ENCODE measurements around the gene SLC43A3. TPM values are rescaled to one million over a fixed set of nuclear protein-coding genes. Genes with fewer than 3 reads are reported as not detected.

The SLC43A3 gene
- total RNA-seq, 1 experiment from 2014 or later, result 8.6 TPM

DNA sequence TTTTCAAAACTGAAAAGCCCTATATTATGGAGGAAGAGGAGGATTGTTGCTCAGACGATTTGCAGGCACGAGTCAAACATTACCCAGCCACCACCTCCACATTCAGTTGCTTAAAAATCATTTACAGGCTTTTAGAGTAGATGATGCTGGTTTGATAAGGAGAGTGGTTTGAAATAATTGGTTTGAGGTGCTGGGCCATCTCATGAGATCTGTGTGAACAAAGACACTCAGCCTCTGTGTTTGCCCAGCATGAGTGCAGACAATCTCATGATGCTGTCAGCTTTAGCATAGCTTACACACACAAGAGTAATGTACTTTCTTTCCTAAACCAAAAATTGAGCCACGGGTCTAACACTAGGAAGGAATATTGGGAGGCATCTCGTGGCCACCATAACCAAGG is 4.3 kb downstream of the SLC43A3 start:
- BruUV-seq (replicated peaks), result no TSS peak
- CTCF ChIA-PET, result no interaction called here
- no peak for ATAC-seq

GRCh38 chr11:57421805-57422204 is 5.1 kb downstream of the SLC43A3 start:
- TF ChIP-seq POLR2AphosphoS5 (IDR thresholded peaks at IDR 0.05; ENCODE audit: low read depth, low read length) (no peak), TCF7L2 (IDR thresholded peaks at IDR 0.05; ENCODE audit: low read depth, low read length) (no peak), SIN3A (IDR thresholded peaks at IDR 0.05; ENCODE audit: borderline replicate concordance, insufficient read depth, low read depth, low read length) (no peak)
- TF ChIP-seq, protein P1, sequence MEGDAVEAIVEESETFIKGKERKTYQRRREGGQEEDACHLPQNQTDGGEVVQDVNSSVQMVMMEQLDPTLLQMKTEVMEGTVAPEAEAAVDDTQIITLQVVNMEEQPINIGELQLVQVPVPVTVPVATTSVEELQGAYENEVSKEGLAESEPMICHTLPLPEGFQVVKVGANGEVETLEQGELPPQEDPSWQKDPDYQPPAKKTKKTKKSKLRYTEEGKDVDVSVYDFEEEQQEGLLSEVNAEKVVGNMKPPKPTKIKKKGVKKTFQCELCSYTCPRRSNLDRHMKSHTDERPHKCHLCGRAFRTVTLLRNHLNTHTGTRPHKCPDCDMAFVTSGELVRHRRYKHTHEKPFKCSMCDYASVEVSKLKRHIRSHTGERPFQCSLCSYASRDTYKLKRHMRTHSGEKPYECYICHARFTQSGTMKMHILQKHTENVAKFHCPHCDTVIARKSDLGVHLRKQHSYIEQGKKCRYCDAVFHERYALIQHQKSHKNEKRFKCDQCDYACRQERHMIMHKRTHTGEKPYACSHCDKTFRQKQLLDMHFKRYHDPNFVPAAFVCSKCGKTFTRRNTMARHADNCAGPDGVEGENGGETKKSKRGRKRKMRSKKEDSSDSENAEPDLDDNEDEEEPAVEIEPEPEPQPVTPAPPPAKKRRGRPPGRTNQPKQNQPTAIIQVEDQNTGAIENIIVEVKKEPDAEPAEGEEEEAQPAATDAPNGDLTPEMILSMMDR (IDR thresholded peaks at IDR 0.05), result no peak
- TF ChIP-seq, protein P2, sequence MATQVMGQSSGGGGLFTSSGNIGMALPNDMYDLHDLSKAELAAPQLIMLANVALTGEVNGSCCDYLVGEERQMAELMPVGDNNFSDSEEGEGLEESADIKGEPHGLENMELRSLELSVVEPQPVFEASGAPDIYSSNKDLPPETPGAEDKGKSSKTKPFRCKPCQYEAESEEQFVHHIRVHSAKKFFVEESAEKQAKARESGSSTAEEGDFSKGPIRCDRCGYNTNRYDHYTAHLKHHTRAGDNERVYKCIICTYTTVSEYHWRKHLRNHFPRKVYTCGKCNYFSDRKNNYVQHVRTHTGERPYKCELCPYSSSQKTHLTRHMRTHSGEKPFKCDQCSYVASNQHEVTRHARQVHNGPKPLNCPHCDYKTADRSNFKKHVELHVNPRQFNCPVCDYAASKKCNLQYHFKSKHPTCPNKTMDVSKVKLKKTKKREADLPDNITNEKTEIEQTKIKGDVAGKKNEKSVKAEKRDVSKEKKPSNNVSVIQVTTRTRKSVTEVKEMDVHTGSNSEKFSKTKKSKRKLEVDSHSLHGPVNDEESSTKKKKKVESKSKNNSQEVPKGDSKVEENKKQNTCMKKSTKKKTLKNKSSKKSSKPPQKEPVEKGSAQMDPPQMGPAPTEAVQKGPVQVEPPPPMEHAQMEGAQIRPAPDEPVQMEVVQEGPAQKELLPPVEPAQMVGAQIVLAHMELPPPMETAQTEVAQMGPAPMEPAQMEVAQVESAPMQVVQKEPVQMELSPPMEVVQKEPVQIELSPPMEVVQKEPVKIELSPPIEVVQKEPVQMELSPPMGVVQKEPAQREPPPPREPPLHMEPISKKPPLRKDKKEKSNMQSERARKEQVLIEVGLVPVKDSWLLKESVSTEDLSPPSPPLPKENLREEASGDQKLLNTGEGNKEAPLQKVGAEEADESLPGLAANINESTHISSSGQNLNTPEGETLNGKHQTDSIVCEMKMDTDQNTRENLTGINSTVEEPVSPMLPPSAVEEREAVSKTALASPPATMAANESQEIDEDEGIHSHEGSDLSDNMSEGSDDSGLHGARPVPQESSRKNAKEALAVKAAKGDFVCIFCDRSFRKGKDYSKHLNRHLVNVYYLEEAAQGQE (IDR thresholded peaks at IDR 0.05; ENCODE audit: insufficient read depth in 1 of 2, low read depth in 2 of 2, low read length in 1 of 2), result no peak
- Histone ChIP-seq H3K27me3 (ENCODE audit: control insufficient read depth, insufficient read depth, low read length) (no peaks in the 10 kb centered on the region), H3K9me3 (ENCODE audit: control insufficient read depth, insufficient read depth, low read depth, low read length) (no peaks in the 10 kb centered on the region), H3K27ac (ENCODE audit: low read length) (no peak overlapping the region), H3K36me3 (ENCODE audit: control insufficient read depth, insufficient read depth, low read length) (no peaks in the 10 kb centered on the region), H3K4me3 (ENCODE audit: low read depth in 2 of 2, low read length in 2 of 2) (no peak overlapping the region), H3K4me1 (ENCODE audit: control insufficient read depth, insufficient read depth, low read length) (peaks cover 5% of the 10 kb centered on the region)
- DNase-seq (ENCODE audit: low read depth, low spot score) (no peak), ATAC-seq (no peak)
- BruUV-seq (replicated peaks), result no TSS peak
- in situ Hi-C loops (cut with HindIII; ENCODE audit: low pct_unique_long_range_greater_than_20kb, low sequenced_read_pairs), result no loop called here
- intact Hi-C loops (cut with micrococcal nuclease; ENCODE audit: unreplicated experiment), result no loop called here
- POLR2A ChIA-PET, result no interaction called here
- CTCF ChIA-PET, result no interaction called here

More for the DNA sequence above, 4.3 kb downstream of the SLC43A3 start:
- no peak for DNase-seq (ENCODE audit: low read depth, low spot score)
- in situ Hi-C loops (cut with HindIII; ENCODE audit: low pct_unique_long_range_greater_than_20kb, low sequenced_read_pairs) (no loop called here), intact Hi-C loops (cut with micrococcal nuclease; ENCODE audit: unreplicated experiment) (no loop called here)
- POLR2A ChIA-PET, result no interaction called here
- Histone ChIP-seq H3K36me3 (ENCODE audit: control insufficient read depth, insufficient read depth, low read length) (no peaks in the 10 kb centered on the region), H3K9me3 (ENCODE audit: control insufficient read depth, insufficient read depth, low read depth, low read length) (no peaks in the 10 kb centered on the region), H3K27me3 (ENCODE audit: control insufficient read depth, insufficient read depth, low read length) (0 out of 2 replicates have a peak, but pooled peaks cover under 1% of the 10 kb centered on the region), H3K4me1 (ENCODE audit: control insufficient read depth, insufficient read depth, low read length) (peaks cover 8% of the 10 kb centered on the region), H3K27ac (ENCODE audit: low read length) (no peak overlapping the region), H3K4me3 (ENCODE audit: low read depth in 2 of 2, low read length in 2 of 2) (no peak overlapping the region)
- no peak for TF ChIP-seq TCF7L2 (IDR thresholded peaks at IDR 0.05; ENCODE audit: low read depth, low read length)
- TF ChIP-seq, protein P2 (IDR thresholded peaks at IDR 0.05; ENCODE audit: insufficient read depth in 1 of 2, low read depth in 2 of 2, low read length in 1 of 2), result no peak
- TF ChIP-seq, protein P1 (IDR thresholded peaks at IDR 0.05), result no peak
- TF ChIP-seq SIN3A (IDR thresholded peaks at IDR 0.05; ENCODE audit: borderline replicate concordance, insufficient read depth, low read depth, low read length), result no peak
- no peak for TF ChIP-seq POLR2AphosphoS5 (IDR thresholded peaks at IDR 0.05; ENCODE audit: low read depth, low read length)

Data from Panc1 (cell line).